GM19099 (cell line): ENCODE measurements around the gene ZNF414.

Source experiments
- POLR2A ChIP-seq: IDR thresholded peaks from 3 replicates; pipeline ENCODE4 v1.6.1; 2011; ENCODE audit warnings: low read depth; ENCODE audit not compliant: insufficient read length; ENCODE audit errors: extremely low read depth

Gene ZNF414

DNA sequence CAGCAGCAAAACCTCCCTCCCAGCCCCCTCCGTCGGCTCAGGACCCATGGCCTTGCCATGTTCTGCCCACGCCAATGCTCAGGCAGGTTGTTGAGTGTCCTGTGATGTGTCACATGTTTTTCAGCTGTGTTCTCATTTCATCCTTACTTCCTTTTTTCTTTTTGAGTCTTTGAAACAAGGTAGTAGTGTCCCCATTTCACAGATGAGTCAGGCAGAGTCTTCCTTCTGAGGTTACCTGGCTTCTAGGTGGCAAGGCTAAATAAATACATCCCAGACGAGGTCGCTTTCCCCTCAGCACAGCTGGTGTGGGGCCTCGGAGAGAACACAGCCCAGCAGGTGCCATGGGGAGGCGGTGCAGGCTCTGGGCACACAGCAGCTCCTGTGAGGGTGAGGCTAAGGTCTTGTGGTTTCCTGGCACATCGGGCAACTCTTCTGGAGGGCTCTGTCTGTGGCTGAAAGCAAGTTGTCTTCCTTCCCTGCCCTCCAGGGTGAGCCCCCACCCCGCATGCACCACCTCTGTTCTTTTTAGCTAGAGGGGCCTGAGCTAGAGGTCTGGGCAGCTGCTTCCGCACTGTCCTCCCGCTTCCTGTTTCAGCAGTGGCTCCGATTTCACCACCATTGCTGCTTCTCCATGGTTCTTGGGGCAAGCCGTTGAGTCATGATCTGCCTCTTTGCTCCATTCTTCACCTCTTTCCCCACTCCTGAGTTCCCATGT is 26.7 kb downstream of the ZNF414 start:
- no peak for TF ChIP-seq POLR2A

DNA sequence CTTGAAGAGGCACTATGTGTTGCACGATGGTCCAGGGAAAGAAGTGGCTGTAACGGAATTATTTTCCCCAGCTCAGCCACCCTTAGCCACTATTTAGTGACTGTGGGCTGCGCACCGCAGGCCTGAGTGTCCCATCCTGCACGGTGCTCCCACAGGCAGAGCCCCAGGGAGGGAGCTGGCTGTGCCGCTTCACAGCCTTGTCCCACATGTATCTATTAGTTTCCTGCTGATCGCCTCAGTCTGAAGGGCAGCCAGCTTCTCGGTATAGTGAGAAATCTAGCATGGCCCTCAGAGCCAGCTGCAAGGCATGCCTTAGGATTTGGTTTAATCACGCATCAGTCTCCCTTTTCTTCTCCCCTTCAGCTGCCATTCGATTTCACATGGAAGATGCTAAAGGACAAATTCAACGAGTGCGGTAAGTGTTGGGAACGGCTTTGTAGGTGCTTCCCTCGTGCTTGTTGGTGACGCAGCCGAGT is 27.3 kb downstream of the ZNF414 start:
- no peak for TF ChIP-seq POLR2A

DNA sequence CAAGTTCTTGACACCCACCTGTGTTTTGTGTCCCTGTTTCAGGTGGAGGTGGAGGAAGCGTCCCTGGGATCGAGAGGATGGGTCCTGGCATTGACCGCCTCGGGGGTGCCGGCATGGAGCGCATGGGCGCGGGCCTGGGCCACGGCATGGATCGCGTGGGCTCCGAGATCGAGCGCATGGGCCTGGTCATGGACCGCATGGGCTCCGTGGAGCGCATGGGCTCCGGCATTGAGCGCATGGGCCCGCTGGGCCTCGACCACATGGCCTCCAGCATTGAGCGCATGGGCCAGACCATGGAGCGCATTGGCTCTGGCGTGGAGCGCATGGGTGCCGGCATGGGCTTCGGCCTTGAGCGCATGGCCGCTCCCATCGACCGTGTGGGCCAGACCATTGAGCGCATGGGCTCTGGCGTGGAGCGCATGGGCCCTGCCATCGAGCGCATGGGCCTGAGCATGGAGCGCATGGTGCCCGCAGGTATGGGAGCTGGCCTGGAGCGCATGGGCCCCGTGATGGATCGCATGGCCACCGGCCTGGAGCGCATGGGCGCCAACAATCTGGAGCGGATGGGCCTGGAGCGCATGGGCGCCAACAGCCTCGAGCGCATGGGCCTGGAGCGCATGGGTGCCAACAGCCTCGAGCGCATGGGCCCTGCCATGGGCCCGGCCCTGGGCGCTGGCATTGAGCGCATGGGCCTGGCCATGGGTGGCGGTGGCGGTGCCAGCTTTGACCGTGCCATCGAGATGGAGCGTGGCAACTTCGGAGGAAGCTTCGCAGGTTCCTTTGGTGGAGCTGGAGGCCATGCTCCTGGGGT is 28.2 kb downstream of the ZNF414 start:
- TF ChIP-seq POLR2A, result no peak

DNA sequence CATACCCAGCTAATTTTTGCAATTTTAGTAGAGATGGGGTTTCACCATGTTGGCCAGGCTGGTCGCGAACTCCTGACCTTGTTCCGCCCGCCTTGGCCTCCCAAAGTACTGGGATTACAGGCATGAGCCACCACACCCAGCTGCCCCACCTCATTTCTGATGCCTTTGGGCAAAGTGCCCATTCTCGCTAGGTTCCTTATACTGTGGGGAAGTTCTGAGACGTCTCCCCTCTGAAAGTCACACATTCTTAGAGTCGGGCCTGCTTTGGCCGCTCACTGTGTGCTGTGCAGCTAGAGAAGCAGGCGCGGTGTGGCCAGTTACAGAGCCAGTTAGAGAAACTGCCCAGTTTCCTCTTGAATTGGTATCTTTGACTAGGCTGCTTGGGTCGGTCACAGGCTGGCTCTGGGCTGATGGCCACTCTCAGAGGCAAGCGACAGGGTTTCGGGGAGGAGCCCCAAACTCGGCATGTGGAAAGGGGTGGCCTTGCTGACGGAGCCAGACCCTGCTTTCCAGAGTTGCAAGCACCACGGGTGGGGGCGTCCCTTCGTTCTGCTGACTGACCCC is 29.6 kb downstream of the ZNF414 start:
- no peak for TF ChIP-seq POLR2A

DNA sequence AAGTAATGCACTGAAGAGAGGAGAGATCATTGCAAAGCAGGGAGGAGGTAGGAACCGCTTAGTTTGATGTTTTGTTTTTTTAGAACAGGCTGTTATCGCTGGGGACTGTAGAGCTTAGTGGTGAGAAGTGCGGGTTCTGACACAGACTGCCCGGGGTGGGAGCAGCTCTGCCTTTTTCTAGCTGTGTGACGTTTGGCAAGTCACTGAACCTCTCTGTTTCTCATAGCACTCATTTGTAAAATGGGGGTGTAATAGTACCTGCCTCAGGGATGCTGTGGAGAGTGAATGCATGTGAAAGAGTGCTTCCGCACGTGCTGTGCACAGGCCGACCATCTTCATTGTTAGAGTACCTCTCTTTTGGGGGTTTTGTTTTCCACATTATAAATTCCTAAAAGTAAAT is 30.8 kb downstream of the ZNF414 start:
- TF ChIP-seq POLR2A, result no peak

DNA sequence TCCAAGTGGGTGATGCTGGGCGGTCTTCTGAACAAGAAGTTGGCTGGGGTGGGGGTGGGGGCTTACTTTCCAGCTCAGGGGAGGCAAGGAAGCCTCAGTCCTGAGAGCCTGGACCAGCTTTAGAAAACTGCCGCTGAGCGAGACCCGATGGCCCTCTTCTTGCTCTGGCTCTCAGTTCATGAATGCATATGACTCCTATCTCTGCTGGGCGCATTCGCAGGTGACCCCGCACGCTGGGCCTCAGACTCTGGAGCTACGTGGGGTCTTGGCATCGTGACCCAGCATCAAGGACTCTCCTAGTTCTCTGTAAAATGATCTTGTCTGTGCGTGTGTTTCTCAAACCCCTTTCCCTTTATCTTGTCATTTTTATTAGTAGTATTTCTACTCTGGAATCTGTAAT is 31.3 kb downstream of the ZNF414 start:
- TF ChIP-seq POLR2A, result no peak

DNA sequence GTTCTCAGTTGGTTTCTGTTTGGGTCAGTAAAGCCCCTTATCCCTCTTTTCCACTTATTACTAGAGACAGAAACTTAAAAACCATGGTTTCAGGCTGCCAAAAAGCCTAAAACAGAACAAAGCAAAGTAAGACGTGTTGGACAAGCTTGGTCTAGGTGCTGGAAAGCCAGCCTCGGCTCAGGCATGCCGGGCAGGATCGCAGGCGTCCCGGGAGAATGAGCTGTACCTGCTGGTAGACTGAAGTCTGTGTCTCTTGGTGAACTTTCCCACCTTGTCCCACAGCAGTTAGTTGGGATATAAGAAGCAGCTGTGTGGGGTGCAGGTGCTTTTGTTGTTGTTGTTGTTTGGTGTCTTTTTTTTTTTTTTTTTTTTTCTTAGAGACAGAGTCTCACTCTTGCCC is 32.4 kb downstream of the ZNF414 start:
- TF ChIP-seq POLR2A, result no peak

DNA sequence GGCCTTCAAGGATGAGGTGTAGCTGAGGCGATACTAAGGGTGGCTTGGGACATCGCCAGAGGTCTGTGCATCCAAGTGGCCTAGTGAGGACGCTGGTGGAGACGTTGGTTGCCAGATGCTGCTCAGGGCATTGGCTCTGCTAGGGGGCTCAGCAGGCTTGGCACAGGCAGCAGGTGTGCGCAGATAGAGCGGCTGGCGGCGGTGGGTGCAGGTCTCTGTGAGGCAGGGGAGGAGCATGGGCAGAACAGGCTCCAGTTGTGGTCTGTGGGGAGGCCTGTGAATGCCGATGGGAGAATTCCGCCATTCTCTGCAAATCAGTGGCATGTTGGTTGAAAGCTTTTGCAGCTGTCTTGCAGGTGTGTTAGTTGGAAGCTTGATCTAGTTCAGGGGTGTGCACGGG is 32.8 kb downstream of the ZNF414 start:
- TF ChIP-seq POLR2A, result no peak

DNA sequence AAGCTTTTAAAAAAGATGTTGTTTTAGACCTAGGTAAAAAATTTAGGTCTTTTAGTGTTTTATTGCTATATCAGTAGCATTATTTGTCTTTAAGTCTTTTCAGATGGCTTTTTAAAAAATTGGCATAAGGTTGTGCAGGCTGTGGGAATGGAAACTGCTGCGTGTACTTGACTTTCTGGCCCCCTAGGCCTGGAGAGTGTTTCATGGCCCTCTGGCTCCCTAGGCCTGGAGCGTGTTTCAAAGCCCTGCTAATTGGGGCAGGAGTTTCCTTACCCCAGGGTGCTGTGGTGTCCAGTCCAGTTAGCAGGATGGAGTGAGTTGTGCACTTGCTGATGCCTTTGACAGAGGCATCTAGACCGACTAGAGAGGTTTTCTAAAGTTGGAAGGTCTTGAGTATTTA is 35.4 kb downstream of the ZNF414 start:
- no peak for TF ChIP-seq POLR2A

DNA sequence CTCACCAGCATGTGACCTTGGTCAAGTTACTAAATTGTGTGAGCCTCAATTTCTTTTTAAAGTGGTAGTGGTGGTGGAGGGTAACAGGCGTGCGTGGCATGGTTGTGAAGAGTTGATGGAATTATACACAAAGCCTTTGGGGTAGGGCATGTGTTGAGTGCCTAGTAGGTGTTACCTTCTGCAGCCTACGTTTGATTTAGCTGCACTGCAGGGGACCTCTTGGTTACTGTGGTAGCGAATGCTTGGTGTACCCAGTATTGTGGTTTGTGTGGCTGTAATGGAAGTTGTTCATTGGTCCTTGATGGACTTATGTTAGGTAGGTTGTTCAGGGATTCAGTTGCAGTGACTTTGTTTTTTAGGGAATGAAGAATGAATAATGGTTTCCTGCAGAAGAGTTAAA is 36.1 kb downstream of the ZNF414 start:
- peak; percentile 19 for TF ChIP-seq POLR2A

DNA sequence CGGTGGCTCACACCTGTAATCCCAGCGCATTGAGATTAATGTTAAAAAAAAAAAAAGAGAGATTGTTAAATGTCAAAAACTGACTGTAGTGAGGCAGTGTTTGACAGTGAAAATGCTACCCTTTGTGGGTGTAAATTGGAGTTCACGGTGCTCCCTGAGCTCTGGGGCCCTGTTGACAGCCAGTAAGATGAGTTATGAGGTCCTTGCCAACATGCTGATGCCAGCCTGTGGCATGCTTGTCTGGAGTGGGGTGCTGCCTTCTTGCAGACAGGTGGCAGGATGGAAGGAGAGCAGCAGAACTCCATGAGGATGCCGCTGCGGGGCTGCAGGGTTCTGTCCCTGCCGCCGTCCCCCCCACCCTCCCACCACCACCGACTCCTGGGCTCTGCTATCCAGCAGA is 37.4 kb downstream of the ZNF414 start:
- TF ChIP-seq POLR2A, result no peak

DNA sequence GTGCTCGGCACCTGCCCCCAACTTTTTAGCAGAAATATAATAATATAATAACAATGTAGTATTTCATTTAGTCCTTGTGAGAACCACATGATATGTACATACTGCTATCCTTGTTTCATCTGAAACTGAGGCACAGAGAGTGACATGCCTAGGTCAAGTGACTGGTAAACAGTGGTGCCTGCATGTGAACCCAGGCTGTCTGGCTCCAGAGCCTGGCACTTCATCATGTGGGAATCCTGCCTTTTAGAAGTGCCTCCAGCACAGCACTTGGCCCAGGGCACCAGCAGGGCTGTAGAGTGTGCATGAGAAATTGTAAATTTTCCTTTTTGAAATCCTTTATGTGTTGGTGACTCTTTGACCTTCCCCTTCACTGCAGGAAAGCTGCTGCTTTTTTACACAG is 39.0 kb downstream of the ZNF414 start:
- no peak for TF ChIP-seq POLR2A

DNA sequence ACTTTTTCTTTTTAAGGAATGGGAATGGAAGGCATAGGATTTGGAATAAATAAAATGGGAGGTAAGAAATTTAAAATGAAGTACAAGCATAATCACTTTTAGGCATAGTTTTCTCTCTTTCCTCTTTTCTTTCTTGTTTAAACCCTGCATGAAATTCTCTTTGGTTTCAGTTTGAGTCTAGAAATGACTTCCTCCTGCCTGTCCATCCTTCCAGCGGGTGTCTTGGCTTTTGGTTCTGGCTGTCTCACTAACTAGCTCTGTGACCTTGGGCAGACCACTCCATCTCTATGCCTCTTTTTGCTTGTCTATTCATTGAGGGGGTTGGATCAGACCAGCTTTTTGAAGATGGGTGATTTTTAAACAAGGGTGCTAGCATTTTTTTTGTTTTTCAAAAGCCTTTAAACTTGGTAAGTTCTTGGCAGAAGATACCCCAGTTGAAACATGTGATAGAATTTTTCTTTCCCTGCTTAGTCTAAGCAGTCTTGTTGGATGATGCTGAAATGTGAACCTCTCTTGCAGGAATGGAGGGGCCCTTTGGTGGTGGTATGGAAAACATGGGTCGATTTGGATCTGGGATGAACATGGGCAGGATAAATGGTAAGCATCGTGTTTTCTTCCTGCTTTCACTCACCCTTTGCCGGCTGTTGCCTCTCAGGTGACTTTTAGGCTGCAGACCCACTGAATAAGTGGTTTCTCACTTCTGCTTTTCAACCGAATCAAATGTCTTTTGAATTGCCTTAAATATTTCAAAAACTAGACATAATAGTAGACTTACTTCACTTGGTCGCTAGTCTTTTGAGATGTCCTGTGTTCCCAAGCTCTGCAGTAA is 40.1 kb downstream of the ZNF414 start:
- no peak for TF ChIP-seq POLR2A

DNA sequence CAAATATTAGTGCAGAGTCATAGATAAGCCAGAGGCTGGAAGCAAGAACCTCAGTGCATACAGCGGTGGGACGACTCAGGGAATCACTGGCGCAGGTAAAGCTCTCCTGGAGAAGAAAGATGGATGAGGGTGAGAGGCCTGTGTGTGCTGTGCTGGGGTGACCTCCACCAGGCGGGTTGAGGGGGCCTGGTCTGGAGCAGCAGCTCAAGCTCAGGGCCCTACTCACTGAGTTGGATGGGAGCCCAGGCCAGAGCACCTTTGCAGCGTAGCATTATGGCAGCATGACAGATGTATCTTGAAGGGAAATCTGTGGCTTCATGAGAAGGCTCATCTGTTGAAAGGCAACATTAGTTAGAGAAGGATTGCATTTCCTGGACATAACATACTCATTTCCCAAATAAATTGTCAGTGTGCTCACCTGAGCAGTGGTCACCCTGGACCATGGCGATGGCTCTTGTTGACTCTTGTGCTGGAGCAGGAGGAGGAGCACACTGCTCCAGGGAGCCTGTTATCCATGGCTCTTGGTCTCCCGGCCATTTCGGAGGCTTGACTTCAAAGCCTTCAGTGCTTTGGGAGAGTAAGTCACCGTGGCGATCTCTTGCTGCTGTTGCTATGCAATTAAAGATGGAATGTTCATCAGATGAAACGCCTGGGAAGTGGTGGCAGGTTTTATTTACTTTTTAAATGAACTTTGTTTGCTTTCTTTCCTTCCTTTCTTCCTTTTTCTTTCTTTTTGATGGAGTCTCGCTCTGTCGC is 44.2 kb downstream of the ZNF414 start:
- no peak for TF ChIP-seq POLR2A
